CD4-positive, CD25-positive, alpha-beta regulatory T cell (primary cell): Measurements from ENCODE around the gene OR10H5. TPM values are rescaled to one million over a fixed set of nuclear protein-coding genes. Genes with fewer than 3 reads are reported as not detected.

ENCODE experiments used
- ATAC-seq, 2 donors: fragments of 150-1000 bp; cut with Tn5 transposase; one replicate each; pipeline ENCODE4 v1.10.0; 2021; ENCODE audit warnings: low read depth in 2 of 2, moderate number of reproducible peaks in 2 of 2, moderate library complexity in 1 of 2
- DNase-seq, 3 donors: peaks; one replicate each; pipeline versions ENCODE4 v3.0.0 to v3.0.0-alpha.2; 2012 to 2022; ENCODE audit warnings: mixed read lengths in 1 of 3
- H3K27ac ChIP-seq: one replicate; pipeline ENCODE4 v1.7.0; 2013; ENCODE audit warnings: mild to moderate bottlenecking, low read length; ENCODE audit not compliant: insufficient read depth, poor library complexity, severe bottlenecking
- H3K27me3 ChIP-seq: one replicate; pipeline ENCODE4 v1.7.0; 2013; ENCODE audit warnings: low read length; ENCODE audit not compliant: control insufficient read depth, insufficient read depth
- H3K36me3 ChIP-seq: one replicate; pipeline ENCODE4 v1.7.0; 2013; ENCODE audit warnings: mild to moderate bottlenecking, low read length, moderate library complexity; ENCODE audit not compliant: control insufficient read depth, insufficient read depth
- H3K4me1 ChIP-seq: 2 replicates; pipeline ENCODE4 v1.7.0; 2013; ENCODE audit warnings: mild to moderate bottlenecking, low read length; ENCODE audit not compliant: insufficient read depth, control insufficient read depth, poor library complexity, severe bottlenecking
- H3K4me3 ChIP-seq: one replicate; pipeline ENCODE4 v1.7.0; 2013; ENCODE audit warnings: low read depth, mild to moderate bottlenecking, low read length, moderate library complexity
- H3K9me3 ChIP-seq, 2 experiments: 1 replicate in 1 of 2; 2 replicates in 1 of 2; pipeline ENCODE4 v1.7.0; 2013; ENCODE audit warnings: low read length in 2 of 2, mild to moderate bottlenecking in 1 of 2, moderate library complexity in 1 of 2; ENCODE audit not compliant: control insufficient read depth in 2 of 2
- H3K27ac Mint-ChIP-seq, 3 donors: one replicate each; pipeline ENCODE4 v1.8.0; 2020 to 2022; ENCODE audit warnings: mild to moderate bottlenecking in 3 of 3, mixed read lengths in 3 of 3, moderate library complexity in 2 of 3
- H3K27me3 Mint-ChIP-seq: one replicate; pipeline ENCODE4 v1.8.0; 2022; ENCODE audit warnings: mild to moderate bottlenecking, mixed read lengths
- H3K36me3 Mint-ChIP-seq: one replicate; pipeline ENCODE4 v1.8.0; 2020; ENCODE audit warnings: mixed read lengths
- H3K4me1 Mint-ChIP-seq, 4 donors: one replicate each; pipeline ENCODE4 v1.8.0; 2020 to 2022; ENCODE audit warnings: mixed read lengths in 4 of 4, mild to moderate bottlenecking in 1 of 4
- H3K4me3 Mint-ChIP-seq, 4 donors: one replicate each; pipeline ENCODE4 v1.8.0; 2020 to 2022; ENCODE audit warnings: mild to moderate bottlenecking in 4 of 4, mixed read lengths in 4 of 4, moderate library complexity in 3 of 4
- H3K9me3 Mint-ChIP-seq, 7 donors: one replicate each; pipeline ENCODE4 v1.8.0; 2020 to 2022; ENCODE audit warnings: mixed read lengths in 7 of 7, mild to moderate bottlenecking in 3 of 7, moderate library complexity in 2 of 7
- polyA plus RNA-seq, 4 donors: library from polyadenylated mRNA; unstranded; fragments of 300-500 nt; fragmentation: Illumina TruSeq; gene quantifications; one replicate each; pipeline ENCODE4 v1.2.3, GENCODE V29; 2021
- total RNA-seq: library from RNA; stranded (reverse); gene quantifications from one replicate; pipeline ENCODE4 v1.2.3, GENCODE V29; 2022

Gene OR10H5
- total and polyA plus RNA-seq, 5 donors from 2014 or later = not detected

DNA sequence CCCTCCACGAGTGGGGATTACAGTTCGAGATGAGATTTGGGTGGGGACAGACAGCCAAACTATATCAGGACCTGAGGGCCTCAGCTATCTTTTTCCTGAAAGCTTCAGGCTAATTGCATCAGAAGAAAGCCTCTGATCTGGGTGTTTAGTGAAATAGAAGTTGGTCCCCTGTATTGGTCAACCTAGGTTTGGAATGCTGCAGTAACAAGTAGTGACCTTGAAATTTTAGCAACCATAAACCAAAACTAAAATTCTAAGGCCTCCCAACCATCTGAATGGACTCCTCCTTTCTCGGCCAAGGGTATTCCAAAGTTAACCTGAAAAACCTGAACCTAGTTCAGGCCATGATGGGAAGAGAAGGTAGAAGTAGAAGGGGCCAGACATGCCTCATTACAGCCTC, 62.9 kb downstream of the OR10H5 start:
- Histone ChIP-seq H3K9me3 (no peaks in the 10 kb centered on the region), H3K27ac (no peak overlapping the region), H3K36me3 (no peaks in the 10 kb centered on the region), H3K27me3 (no peaks in the 10 kb centered on the region), H3K4me3 (no peak overlapping the region), H3K4me1 (peaks cover 4% of the 10 kb centered on the region)
- no peak overlapping the region for H3K4me3 Mint-ChIP-seq
- no peaks in the 10 kb centered on the region for H3K36me3 Mint-ChIP-seq
- ATAC-seq (no peak), DNase-seq (no peak)
- H3K27me3 Mint-ChIP-seq = peaks cover 10% of the 10 kb centered on the region
- H3K4me1 Mint-ChIP-seq = peaks cover 0 to 15% (median 7%) of the 10 kb centered on the region in 4 donors
- peaks cover 0 to 1% (median 0%) of the 10 kb centered on the region in 7 donors for H3K9me3 Mint-ChIP-seq
- H3K27ac Mint-ChIP-seq = no peak overlapping the region

Other genes with a start within 250 kb of the OR10H5 start
- gene CYP4F8, start 172.4 kb upstream of the OR10H5 start, total RNA-seq = not detected
- gene CYP4F8, start 172.4 kb upstream of the OR10H5 start, polyA plus RNA-seq = not detected
- not detected for gene CYP4F3, start 146.8 kb upstream of the OR10H5 start, total RNA-seq
- gene CYP4F3, start 146.8 kb upstream of the OR10H5 start, polyA plus RNA-seq = not detected
- not detected for gene CYP4F12, start 114.6 kb upstream of the OR10H5 start, total RNA-seq
- gene CYP4F12, start 114.6 kb upstream of the OR10H5 start, polyA plus RNA-seq = under 1 TPM in 1 of 4 donors, not detected in 3; 0.31 TPM
- not detected for gene OR10H2, start 59.6 kb upstream of the OR10H5 start, total RNA-seq
- not detected for gene OR10H2, start 59.6 kb upstream of the OR10H5 start, polyA plus RNA-seq
- not detected for gene OR10H3, start 49.7 kb upstream of the OR10H5 start, total RNA-seq
- not detected for gene OR10H3, start 49.7 kb upstream of the OR10H5 start, polyA plus RNA-seq
- not detected for gene OR10H1, start 28.0 kb downstream of the OR10H5 start, total RNA-seq
- gene OR10H1, start 28.0 kb downstream of the OR10H5 start, polyA plus RNA-seq = not detected
- gene CYP4F2, start 110.4 kb downstream of the OR10H5 start, total RNA-seq = not detected
- not detected for gene CYP4F2, start 110.4 kb downstream of the OR10H5 start, polyA plus RNA-seq
- gene CYP4F11, start 146.9 kb downstream of the OR10H5 start, total RNA-seq = not detected
- not detected for gene CYP4F11, start 146.9 kb downstream of the OR10H5 start, polyA plus RNA-seq
- gene OR10H4, start 161.3 kb downstream of the OR10H5 start, total RNA-seq = not detected
- gene OR10H4, start 161.3 kb downstream of the OR10H5 start, polyA plus RNA-seq = not detected